ENCODE results near the gene ZBTB20.

ZBTB20 gene

GRCh38 chr3:115108614-115109013 is 38.5 kb downstream of the ZBTB20 start:
- Histone ChIP-seq H3K36me3 (ENCODE audit: control insufficient read depth, low read length) (no peaks in the 10 kb centered on the region), H3K27ac (ENCODE audit: low read depth, low read length) (no peak overlapping the region), H3K9me2 (replicated peaks; ENCODE audit: control insufficient read depth, low read length) (no peaks in the 10 kb centered on the region), H4K20me1 (ENCODE audit: control insufficient read depth, insufficient read depth, low read depth, low read length) (no peaks in the 10 kb centered on the region), H3K27me3 (ENCODE audit: control insufficient read depth, low read length) (no peaks in the 10 kb centered on the region), H3K4me1 (ENCODE audit: control insufficient read depth, low read length) (no peaks in the 10 kb centered on the region), H3K9me3 (ENCODE audit: control insufficient read depth, insufficient read depth, low read length) (no peaks in the 10 kb centered on the region), H3K4me3 (ENCODE audit: low read length) (no peak overlapping the region), H3K4me2 (ENCODE audit: low read length) (no peak overlapping the region), H3K79me2 (ENCODE audit: control insufficient read depth, low read length) (no peaks in the 10 kb centered on the region), H3F3A (ENCODE audit: control insufficient read depth, insufficient read depth) (no peaks in the 10 kb centered on the region)
- TF ChIP-seq CTCF (IDR thresholded peaks at IDR 0.05; ENCODE audit: low read depth, low read length, poor library complexity, severe bottlenecking) (no peak), EZH2phosphoT487 (IDR thresholded peaks at IDR 0.05; ENCODE audit: borderline replicate concordance, low read length) (no peak)

- Histone ChIP-seq H3K27me3 (ENCODE audit: control insufficient read depth, low read length) (no peaks in the 10 kb centered on the region), H3K79me2 (ENCODE audit: control insufficient read depth, low read length) (no peaks in the 10 kb centered on the region), H3K36me3 (ENCODE audit: control insufficient read depth, low read length) (no peaks in the 10 kb centered on the region), H3K4me3 (ENCODE audit: low read length) (no peak overlapping the region), H3K27ac (ENCODE audit: low read depth, low read length) (no peak overlapping the region), H4K20me1 (ENCODE audit: control insufficient read depth, insufficient read depth, low read depth, low read length) (no peaks in the 10 kb centered on the region), H3F3A (ENCODE audit: control insufficient read depth, insufficient read depth) (0 out of 2 replicates have a peak, but pooled peaks cover 2% of the 10 kb centered on the region), H3K9me3 (ENCODE audit: control insufficient read depth, insufficient read depth, low read length) (no peaks in the 10 kb centered on the region), H3K4me2 (ENCODE audit: low read length) (no peak overlapping the region), H3K9me2 (replicated peaks; ENCODE audit: control insufficient read depth, low read length) (no peaks in the 10 kb centered on the region), H3K4me1 (ENCODE audit: control insufficient read depth, low read length) (peaks cover 26% of the 10 kb centered on the region)
- TF ChIP-seq CTCF (IDR thresholded peaks at IDR 0.05; ENCODE audit: low read depth, low read length, poor library complexity, severe bottlenecking) (no peak), EZH2phosphoT487 (IDR thresholded peaks at IDR 0.05; ENCODE audit: borderline replicate concordance, low read length) (no peak)
Observed at GRCh38 chr3:115102046-115102445, 45.0 kb downstream of the ZBTB20 start.

GRCh38 chr3:115100806-115101205 is 46.3 kb downstream of the ZBTB20 start:
- Histone ChIP-seq H3F3A (ENCODE audit: control insufficient read depth, insufficient read depth) (0 out of 2 replicates have a peak, but pooled peaks cover 2% of the 10 kb centered on the region), H3K27ac (ENCODE audit: low read depth, low read length) (peak overlapping the region; percentile 34), H3K4me3 (ENCODE audit: low read length) (peak overlapping the region; percentile 75), H4K20me1 (ENCODE audit: control insufficient read depth, insufficient read depth, low read depth, low read length) (no peaks in the 10 kb centered on the region), H3K9me3 (ENCODE audit: control insufficient read depth, insufficient read depth, low read length) (no peaks in the 10 kb centered on the region), H3K4me1 (ENCODE audit: control insufficient read depth, low read length) (peaks cover 26% of the 10 kb centered on the region), H3K36me3 (ENCODE audit: control insufficient read depth, low read length) (no peaks in the 10 kb centered on the region), H3K9me2 (replicated peaks; ENCODE audit: control insufficient read depth, low read length) (no peaks in the 10 kb centered on the region), H3K79me2 (ENCODE audit: control insufficient read depth, low read length) (no peaks in the 10 kb centered on the region), H3K27me3 (ENCODE audit: control insufficient read depth, low read length) (no peaks in the 10 kb centered on the region), H3K4me2 (ENCODE audit: low read length) (peak overlapping the region; percentile 79)
- no peak for TF ChIP-seq CTCF (IDR thresholded peaks at IDR 0.05; ENCODE audit: low read depth, low read length, poor library complexity, severe bottlenecking)
- TF ChIP-seq EZH2phosphoT487 (IDR thresholded peaks at IDR 0.05; ENCODE audit: borderline replicate concordance, low read length) = no peak
